DND-41 (cell line): Measurements from ENCODE around the gene RASGRP3.

Experiments used
- CTCF ChIP-seq: IDR thresholded peaks from 2 replicates; pipeline ENCODE4 v1.5.1; 2012; ENCODE audit warnings: borderline replicate concordance, low read length, moderate library complexity, mild to moderate bottlenecking; ENCODE audit not compliant: poor library complexity, severe bottlenecking; ENCODE audit errors: extremely low read depth
- EZH2 ChIP-seq: IDR thresholded peaks from 3 replicates; pipeline ENCODE4 v1.6.1; 2012; ENCODE audit warnings: borderline replicate concordance, low read depth, mild to moderate bottlenecking, moderate library complexity, low read length, inconsistent platforms; ENCODE audit not compliant: severe bottlenecking

- TF ChIP-seq CTCF, result no peak
- TF ChIP-seq EZH2, result no peak
Observed at GRCh38 chr2:33605056-33605455, 128.6 kb downstream of the RASGRP3 start.
